A549 treated with CORT108297 at 1 μM for 4 hours (cell line): ENCODE data around the gene LMOD3. TPM values are rescaled to one million over a fixed set of nuclear protein-coding genes. Genes with fewer than 3 reads are reported as not detected.

ENCODE experiments used
- total RNA-seq: library from RNA; stranded (reverse); fragments of 200-300 nt; extraction: Qiagen RNA extraction; gene quantifications from 5 replicates; pipeline ENCODE4 v1.2.3, GENCODE V29; 2022

LMOD3 gene
- total RNA-seq = not detected in 5 replicates

DNA sequence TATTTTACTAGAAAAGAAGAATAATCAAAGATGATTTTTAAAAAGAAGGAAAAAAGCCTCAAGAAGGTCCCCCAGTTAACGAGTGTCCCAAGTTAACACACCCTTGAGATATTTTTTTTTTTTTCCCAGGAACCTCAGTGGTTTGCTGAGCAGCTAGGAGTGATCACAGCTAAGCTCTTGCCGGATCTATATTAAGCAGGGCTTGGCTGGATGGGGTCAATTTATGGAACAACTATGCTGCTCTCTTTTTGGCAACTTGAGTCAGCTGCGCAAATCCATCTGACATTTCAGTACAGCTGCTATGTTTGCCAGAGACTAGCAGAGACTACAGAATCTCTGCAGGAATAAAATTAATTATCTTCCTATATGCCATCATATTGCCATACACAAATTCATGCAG, at the start of gene LMOD3:
TSS of gene LMOD3 (minus strand) at position 193 of the 400 bp plus-strand sequence. CDS start 209 bp downstream, outside the sequence.

GRCh38 chr3:69084326-69085167, 37.8 kb downstream of the LMOD3 start, which contains the start of gene ARL6IP5:
Gene ARL6IP5 (plus strand): TSS chr3:69084937. CDS start chr3:69085048, 111 bp downstream.

GRCh38 chr3:69080233-69080920, 42.0 kb downstream of the LMOD3 start, which contains the start of gene UBA3:
Gene UBA3 (minus strand): TSS chr3:69080365. CDS start chr3:69080353, 12 bp downstream.

Other genes starting within 250 kb of the LMOD3 start
- gene TAFA4, start 190.0 kb downstream of the LMOD3 start, total RNA-seq = not detected in 5 replicates
- 8.5 to 12.6 TPM (median 10.2 TPM) in 5 replicates for gene EOGT, start 108.9 kb downstream of the LMOD3 start, total RNA-seq
- 10.9 to 17.6 TPM (median 15.1 TPM) in 5 replicates for gene TMF1, start 70.3 kb downstream of the LMOD3 start, total RNA-seq
- 21.1 to 31.4 TPM (median 24.1 TPM) in 5 replicates for gene UBA3, start 42.2 kb downstream of the LMOD3 start, total RNA-seq
- gene ARL6IP5, start 37.7 kb downstream of the LMOD3 start, total RNA-seq = 83.2 to 107 TPM (median 83.8 TPM) in 5 replicates